ENCODE results near the gene LSM14A.

The LSM14A gene

DNA sequence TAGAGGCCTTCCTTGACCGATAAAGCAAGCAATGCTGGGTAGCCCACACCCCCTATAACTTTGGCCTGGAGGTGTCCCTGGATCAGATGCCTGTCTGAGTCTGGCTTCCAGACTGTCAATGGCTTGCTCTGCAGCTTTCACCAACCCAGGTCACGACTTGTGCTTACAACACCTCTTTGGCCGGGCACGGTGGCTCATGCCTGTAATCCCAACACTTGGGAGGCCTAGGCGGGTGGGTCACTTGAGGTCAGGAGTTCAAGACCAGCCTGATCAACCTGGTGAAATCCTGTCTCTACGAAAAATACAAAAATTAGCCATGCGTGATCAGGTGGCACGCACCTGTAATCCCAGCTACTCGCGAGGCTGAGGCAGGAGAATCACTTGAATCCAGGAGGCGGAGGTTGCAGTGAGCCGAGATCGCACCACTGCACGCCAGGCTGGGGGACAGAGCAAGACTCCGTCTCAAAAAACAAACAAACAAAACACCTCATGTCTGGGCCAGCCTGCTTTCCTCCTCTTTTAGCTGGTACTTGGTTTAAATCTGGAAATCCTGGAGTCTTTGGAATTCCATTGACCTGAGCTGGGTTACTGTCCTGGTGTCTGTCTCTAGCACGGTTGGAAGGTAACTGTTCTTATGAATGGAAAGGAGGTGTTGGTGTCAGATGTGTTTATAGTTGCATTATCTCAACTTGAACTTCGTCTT, 71.7 kb downstream of the LSM14A start (continued):
- TF ChIP-seq, protein P1, sequence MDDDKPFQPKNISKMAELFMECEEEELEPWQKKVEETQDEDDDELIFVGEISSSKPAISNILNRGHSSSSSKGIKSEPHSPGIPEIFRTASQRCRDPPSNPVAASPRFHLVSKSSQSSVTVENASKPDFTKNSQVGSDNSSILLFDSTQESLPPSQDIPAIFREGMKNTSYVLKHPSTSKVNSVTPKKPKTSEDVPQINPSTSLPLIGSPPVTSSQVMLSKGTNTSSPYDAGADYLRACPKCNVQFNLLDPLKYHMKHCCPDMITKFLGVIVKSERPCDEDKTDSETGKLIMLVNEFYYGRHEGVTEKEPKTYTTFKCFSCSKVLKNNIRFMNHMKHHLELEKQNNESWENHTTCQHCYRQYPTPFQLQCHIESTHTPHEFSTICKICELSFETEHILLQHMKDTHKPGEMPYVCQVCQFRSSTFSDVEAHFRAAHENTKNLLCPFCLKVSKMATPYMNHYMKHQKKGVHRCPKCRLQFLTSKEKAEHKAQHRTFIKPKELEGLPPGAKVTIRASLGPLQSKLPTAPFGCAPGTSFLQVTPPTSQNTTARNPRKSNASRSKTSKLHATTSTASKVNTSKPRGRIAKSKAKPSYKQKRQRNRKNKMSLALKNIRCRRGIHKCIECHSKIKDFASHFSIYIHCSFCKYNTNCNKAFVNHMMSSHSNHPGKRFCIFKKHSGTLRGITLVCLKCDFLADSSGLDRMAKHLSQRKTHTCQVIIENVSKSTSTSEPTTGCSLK (tag by site-specific recombination; IDR thresholded peaks at IDR 0.05), result no peak
- TF ChIP-seq ZNF114 (tag by site-specific recombination; IDR thresholded peaks at IDR 0.05), result no peak
- no peak for TF ChIP-seq SETDB1 (IDR thresholded peaks at IDR 0.05; ENCODE audit: insufficient read length, low read length)
- TF ChIP-seq SP3 (tag by site-specific recombination; IDR thresholded peaks at IDR 0.05), result no peak
- TF ChIP-seq ZNF138 (tag by site-specific recombination; IDR thresholded peaks at IDR 0.05; ENCODE audit: borderline replicate concordance), result no peak
- no peak for TF ChIP-seq TRIM28 (IDR thresholded peaks at IDR 0.05; ENCODE audit: borderline replicate concordance, low read length)
- TF ChIP-seq ZNF169 (tag by site-specific recombination; IDR thresholded peaks at IDR 0.05), result no peak
- TF ChIP-seq, protein P2, sequence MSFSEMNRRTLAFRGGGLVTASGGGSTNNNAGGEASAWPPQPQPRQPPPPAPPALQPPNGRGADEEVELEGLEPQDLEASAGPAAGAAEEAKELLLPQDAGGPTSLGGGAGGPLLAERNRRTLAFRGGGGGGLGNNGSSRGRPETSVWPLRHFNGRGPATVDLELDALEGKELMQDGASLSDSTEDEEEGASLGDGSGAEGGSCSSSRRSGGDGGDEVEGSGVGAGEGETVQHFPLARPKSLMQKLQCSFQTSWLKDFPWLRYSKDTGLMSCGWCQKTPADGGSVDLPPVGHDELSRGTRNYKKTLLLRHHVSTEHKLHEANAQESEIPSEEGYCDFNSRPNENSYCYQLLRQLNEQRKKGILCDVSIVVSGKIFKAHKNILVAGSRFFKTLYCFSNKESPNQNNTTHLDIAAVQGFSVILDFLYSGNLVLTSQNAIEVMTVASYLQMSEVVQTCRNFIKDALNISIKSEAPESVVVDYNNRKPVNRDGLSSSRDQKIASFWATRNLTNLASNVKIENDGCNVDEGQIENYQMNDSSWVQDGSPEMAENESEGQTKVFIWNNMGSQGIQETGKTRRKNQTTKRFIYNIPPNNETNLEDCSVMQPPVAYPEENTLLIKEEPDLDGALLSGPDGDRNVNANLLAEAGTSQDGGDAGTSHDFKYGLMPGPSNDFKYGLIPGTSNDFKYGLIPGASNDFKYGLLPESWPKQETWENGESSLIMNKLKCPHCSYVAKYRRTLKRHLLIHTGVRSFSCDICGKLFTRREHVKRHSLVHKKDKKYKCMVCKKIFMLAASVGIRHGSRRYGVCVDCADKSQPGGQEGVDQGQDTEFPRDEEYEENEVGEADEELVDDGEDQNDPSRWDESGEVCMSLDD (tag by site-specific recombination; IDR thresholded peaks at IDR 0.05), result no peak
- TF ChIP-seq MEIS1 (CRISPR knock-in tag; IDR thresholded peaks at IDR 0.05; ENCODE audit: borderline replicate concordance), result no peak
- TF ChIP-seq ZNF239 (tag by site-specific recombination; IDR thresholded peaks at IDR 0.05), result no peak
- no peak for TF ChIP-seq ZNF501 (tag by site-specific recombination; IDR thresholded peaks at IDR 0.05)
- TF ChIP-seq GLI4 (tag by site-specific recombination; IDR thresholded peaks at IDR 0.05), result no peak
- no peak for TF ChIP-seq SCRT2 (tag by site-specific recombination; IDR thresholded peaks at IDR 0.05)
- TF ChIP-seq KLF9 (tag by site-specific recombination; IDR thresholded peaks at IDR 0.05; ENCODE audit: low read depth), result no peak
- no peak for TF ChIP-seq WT1 (tag by site-specific recombination; IDR thresholded peaks at IDR 0.05)

DNA sequence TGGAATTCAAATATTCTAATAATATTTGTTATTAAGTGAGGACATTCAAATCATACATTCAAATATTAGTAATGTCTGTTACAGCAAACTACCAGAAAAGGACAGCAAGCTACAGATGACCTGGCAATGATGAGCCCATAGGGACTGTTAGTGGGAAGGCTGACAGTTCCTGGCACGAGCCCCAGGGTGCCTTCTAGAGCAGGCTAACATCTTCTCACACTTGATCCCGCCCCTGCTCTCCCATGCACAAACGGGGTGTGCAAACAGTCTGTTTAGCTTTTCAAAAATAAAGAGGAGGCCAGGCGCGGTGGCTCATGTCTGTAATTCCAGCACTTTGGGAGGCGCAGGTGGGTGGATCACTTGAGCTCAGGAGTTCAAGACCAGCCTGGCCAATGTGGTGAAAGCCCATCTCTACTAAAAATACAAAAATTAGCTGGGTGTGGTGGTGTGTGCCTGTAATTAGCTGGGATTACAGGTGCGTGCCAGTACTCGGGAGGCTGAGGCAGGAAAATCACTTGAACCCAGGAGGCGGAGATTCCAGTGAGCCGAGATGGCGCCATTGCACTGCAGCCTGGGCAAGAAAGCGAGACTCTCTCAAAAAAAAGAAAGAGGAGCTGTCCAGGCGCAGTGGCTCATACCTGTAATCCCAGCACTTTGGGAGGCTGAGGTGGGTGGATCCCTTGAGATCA, 72.5 kb downstream of the LSM14A start:
- H3K27ac ChIP-seq (ENCODE audit: extremely low read depth, low read depth, low read length), result no peak overlapping the region
- no peaks in the 10 kb centered on the region for H3K9me3 ChIP-seq (ENCODE audit: control insufficient read depth, insufficient read depth, low read depth, low read length)
- ChIA-PET CTCF (interaction anchor here (0.6 to 2.5 kb wide), 16 partner anchors 8 to 875 kb away, joined by 3 to 12 read pairs (median 4); no protein-coding TSS in a partner anchor), POLR2A (interaction anchor here (0.7 to 1.1 kb wide), 2 partner anchors 9 to 35 kb away, joined by 3 read pairs; no protein-coding TSS in a partner anchor)
- H3K4me1 ChIP-seq (ENCODE audit: control insufficient read depth, insufficient read depth, low read length), result peaks cover 16% of the 10 kb centered on the region
- peaks cover 0 to 22% of the 10 kb centered on the region in 2 experiments; a peak in 1 of 3 replicates for H3K36me3 ChIP-seq (ENCODE audit: control insufficient read depth in 2 of 2, insufficient read depth in 1 of 2, low read length in 2 of 2)
- H3K4me3 ChIP-seq (ENCODE audit: low read depth, low read length), result no peak overlapping the region
- TF ChIP-seq, protein P3, sequence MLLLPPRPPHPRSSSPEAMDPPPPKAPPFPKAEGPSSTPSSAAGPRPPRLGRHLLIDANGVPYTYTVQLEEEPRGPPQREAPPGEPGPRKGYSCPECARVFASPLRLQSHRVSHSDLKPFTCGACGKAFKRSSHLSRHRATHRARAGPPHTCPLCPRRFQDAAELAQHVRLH (tag by site-specific recombination; IDR thresholded peaks at IDR 0.05), result no peak
- no peak for TF ChIP-seq TCF7L2 (IDR thresholded peaks at IDR 0.05; ENCODE audit: borderline replicate concordance, low read depth, low read length)
- no peak for TF ChIP-seq ZBTB17 (tag by site-specific recombination; IDR thresholded peaks at IDR 0.05)
- TF ChIP-seq, protein P4, sequence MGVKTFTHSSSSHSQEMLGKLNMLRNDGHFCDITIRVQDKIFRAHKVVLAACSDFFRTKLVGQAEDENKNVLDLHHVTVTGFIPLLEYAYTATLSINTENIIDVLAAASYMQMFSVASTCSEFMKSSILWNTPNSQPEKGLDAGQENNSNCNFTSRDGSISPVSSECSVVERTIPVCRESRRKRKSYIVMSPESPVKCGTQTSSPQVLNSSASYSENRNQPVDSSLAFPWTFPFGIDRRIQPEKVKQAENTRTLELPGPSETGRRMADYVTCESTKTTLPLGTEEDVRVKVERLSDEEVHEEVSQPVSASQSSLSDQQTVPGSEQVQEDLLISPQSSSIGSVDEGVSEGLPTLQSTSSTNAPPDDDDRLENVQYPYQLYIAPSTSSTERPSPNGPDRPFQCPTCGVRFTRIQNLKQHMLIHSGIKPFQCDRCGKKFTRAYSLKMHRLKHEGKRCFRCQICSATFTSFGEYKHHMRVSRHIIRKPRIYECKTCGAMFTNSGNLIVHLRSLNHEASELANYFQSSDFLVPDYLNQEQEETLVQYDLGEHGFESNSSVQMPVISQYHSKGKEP (tag by site-specific recombination; IDR thresholded peaks at IDR 0.05), result 0 out of 2 replicates have a peak, but pooled peaks have one; percentile 36
- TF ChIP-seq GLIS1 (tag by site-specific recombination; IDR thresholded peaks at IDR 0.05), result 0 out of 2 replicates have a peak, but pooled peaks have one; percentile 15
- no peak for TF ChIP-seq ZNF335 (tag by site-specific recombination; conservative IDR thresholded peaks at IDR 0.05)
- TF ChIP-seq ZFP69B (tag by site-specific recombination; IDR thresholded peaks at IDR 0.05), result no peak
- TF ChIP-seq ZNF514 (tag by site-specific recombination; IDR thresholded peaks at IDR 0.05), result no peak
- no peak for TF ChIP-seq ZNF274 (IDR thresholded peaks at IDR 0.05; ENCODE audit: low read length)
- no peak for TF ChIP-seq ZNF274 (tag by site-specific recombination; IDR thresholded peaks at IDR 0.05; ENCODE audit: borderline replicate concordance)
- no peak for TF ChIP-seq ZNF155 (tag by site-specific recombination; IDR thresholded peaks at IDR 0.05)
- no peak for TF ChIP-seq ZBTB48 (tag by site-specific recombination; IDR thresholded peaks at IDR 0.05)
- peak; percentile 70 for TF ChIP-seq ZFHX2 (tag by site-specific recombination; conservative IDR thresholded peaks at IDR 0.05)
- TF ChIP-seq KLF9 (tag by site-specific recombination; IDR thresholded peaks at IDR 0.05; ENCODE audit: low read depth), result no peak
- TF ChIP-seq GFI1B (tag by site-specific recombination; IDR thresholded peaks at IDR 0.05), result no peak
- no peak for TF ChIP-seq SALL2 (tag by site-specific recombination; IDR thresholded peaks at IDR 0.05; ENCODE audit: borderline replicate concordance)
- TF ChIP-seq ZNF391 (tag by site-specific recombination; IDR thresholded peaks at IDR 0.05; ENCODE audit: borderline replicate concordance, low read depth), result no peak
